Measurements from ENCODE around the gene MYL6.

MYL6 gene

GRCh38 chr12:56189918-56190694 is 31.9 kb downstream of the MYL6 start (continued):
- TF ChIP-seq KLF7 (tag by site-specific recombination; IDR thresholded peaks at IDR 0.05; ENCODE audit: borderline replicate concordance) (peak; percentile 51; the same call in 1 of the 2 replicates), ZNF549 (tag by site-specific recombination; IDR thresholded peaks at IDR 0.05) (no peak), IKZF3 (tag by site-specific recombination; IDR thresholded peaks at IDR 0.05) (peak; percentile 81), ZNF362 (tag by site-specific recombination; IDR thresholded peaks at IDR 0.05) (peak; percentile 96), ZNF292 (tag by site-specific recombination; IDR thresholded peaks at IDR 0.05; ENCODE audit: borderline replicate concordance, low read depth) (no peak), ZNF449 (tag by site-specific recombination; IDR thresholded peaks at IDR 0.05) (no peak), ZIC2 (tag by site-specific recombination; IDR thresholded peaks at IDR 0.05) (no peak), ZNF354C (tag by site-specific recombination; IDR thresholded peaks at IDR 0.05; ENCODE audit: borderline replicate concordance, low read depth) (no peak), ZNF548 (tag by site-specific recombination; IDR thresholded peaks at IDR 0.05) (peak; percentile 17; the same call in 1 of the 2 replicates), ZNF621 (tag by site-specific recombination; IDR thresholded peaks at IDR 0.05) (no peak), ZNF324 (tag by site-specific recombination; IDR thresholded peaks at IDR 0.05) (peak; percentile 98; the same call in 1 of the 2 replicates), ZNF311 (tag by site-specific recombination; IDR thresholded peaks at IDR 0.05; ENCODE audit: borderline replicate concordance) (no peak), ZSCAN23 (tag by site-specific recombination; IDR thresholded peaks at IDR 0.05) (peak; percentile 94; the same call in 1 of the 2 replicates), PRDM10 (tag by site-specific recombination; IDR thresholded peaks at IDR 0.05) (no peak; the same call in 1 of the 2 replicates), ZNF37A (tag by site-specific recombination; IDR thresholded peaks at IDR 0.05) (no peak), ZNF18 (tag by site-specific recombination; IDR thresholded peaks at IDR 0.05) (peak; percentile 27; the same call in 1 of the 2 replicates), KLF17 (tag by site-specific recombination; IDR thresholded peaks at IDR 0.05) (peak; percentile 82), TCF7L2 (IDR thresholded peaks at IDR 0.05; ENCODE audit: borderline replicate concordance, low read depth, low read length) (no peak), ZNF398 (tag by site-specific recombination; IDR thresholded peaks at IDR 0.05) (no peak; the same call in 1 of the 2 replicates), GLI4 (tag by site-specific recombination; IDR thresholded peaks at IDR 0.05) (0 out of 2 replicates have a peak, but pooled peaks have one; percentile 15), PATZ1 (tag by site-specific recombination; IDR thresholded peaks at IDR 0.05) (peak; percentile 93), ZFP41 (tag by site-specific recombination; IDR thresholded peaks at IDR 0.05; ENCODE audit: borderline replicate concordance) (no peak)
